SU-DHL-6 (cell line): ENCODE results near the gene CFP.

Experiments used
- H2AFZ ChIP-seq: fragments of 200-600 bp; sonication (generic); 2 replicates; pipeline ENCODE4 v1.6.1; 2014; ENCODE audit warnings: low read depth, mild to moderate bottlenecking, moderate library complexity, mixed read lengths, antibody characterized with exemption, low read length; ENCODE audit not compliant: severe bottlenecking
- H3F3A ChIP-seq: fragments of 200-600 bp; shearing (Covaris generic); 2 replicates; pipeline ENCODE4 v1.6.0; 2016; ENCODE audit warnings: antibody characterized with exemption, mild to moderate bottlenecking; ENCODE audit not compliant: insufficient read depth
- H3K27ac ChIP-seq: fragments of 200-600 bp; sonication (generic); 2 replicates; pipeline ENCODE4 v1.5.1; 2016; ENCODE audit warnings: low read depth, mild to moderate bottlenecking, low read length, moderate library complexity, mixed read lengths
- H3K27me3 ChIP-seq: fragments of 200-600 bp; sonication (generic), shearing (Covaris generic); 2 replicates; pipeline ENCODE4 v1.6.0; 2014; ENCODE audit warnings: mild to moderate bottlenecking, low read length
- H3K36me3 ChIP-seq: fragments of 200-600 bp; sonication (generic); 2 replicates; pipeline ENCODE4 v1.6.1; 2014; ENCODE audit warnings: mild to moderate bottlenecking, low read length, mixed read lengths
- H3K4me2 ChIP-seq: fragments of 300-600, 200-600 bp; shearing (Covaris generic), sonication (generic); 2 replicates; pipeline ENCODE4 v1.6.0; 2014; ENCODE audit warnings: low read length, low read depth, mild to moderate bottlenecking; ENCODE audit not compliant: poor library complexity, severe bottlenecking
- H3K4me3 ChIP-seq: fragments of 200-600 bp; sonication (generic); 2 replicates; pipeline ENCODE4 v1.5.1; 2014; ENCODE audit warnings: antibody characterized with exemption, low read length, mild to moderate bottlenecking, mixed read lengths; ENCODE audit not compliant: insufficient read depth, poor library complexity, severe bottlenecking
- H3K79me2 ChIP-seq: fragments of 200-600 bp; sonication (generic); 2 replicates; pipeline ENCODE4 v1.6.1; 2014; ENCODE audit warnings: mild to moderate bottlenecking, low read length, moderate library complexity; ENCODE audit not compliant: insufficient read depth
- H3K9ac ChIP-seq: fragments of 200-600 bp; sonication (generic); 2 replicates; pipeline ENCODE4 v1.7.0; 2014; ENCODE audit warnings: mild to moderate bottlenecking, low read length
- H3K9me2 ChIP-seq: fragments of 200-600 bp; sonication (generic); replicated peaks from 2 replicates; pipeline ENCODE4 v1.6.1; 2014; ENCODE audit warnings: low read length; ENCODE audit not compliant: insufficient read depth
- H3K9me3 ChIP-seq: fragments of 200-600 bp; sonication (generic); 2 replicates; pipeline ENCODE4 v1.6.1; 2014; ENCODE audit warnings: low read length, mixed read lengths; ENCODE audit not compliant: insufficient read depth
- H4K20me1 ChIP-seq: fragments of 200-600 bp; sonication (generic); 2 replicates; pipeline ENCODE4 v1.6.1; 2014; ENCODE audit warnings: low read depth, mild to moderate bottlenecking, antibody characterized with exemption, low read length, moderate library complexity, mixed read lengths
- EZH2phosphoT487 ChIP-seq: fragments of 200-600 bp; sonication (generic), shearing (Covaris generic); conservative IDR thresholded peaks from 2 replicates; pipeline ENCODE4 v1.6.1; 2018; ENCODE audit warnings: mild to moderate bottlenecking, antibody characterized with exemption, low read length, moderate library complexity, mixed read lengths
- TF ChIP-seq, protein P1 (sequence below): fragments of 200-600 bp; sonication (generic); IDR thresholded peaks from one replicate; pipeline ENCODE4 v1.5.1; 2017; ENCODE audit warnings: antibody characterized with exemption, mild to moderate bottlenecking, low read length, moderate library complexity; ENCODE audit not compliant: insufficient read depth, poor library complexity, severe bottlenecking

Gene CFP

DNA sequence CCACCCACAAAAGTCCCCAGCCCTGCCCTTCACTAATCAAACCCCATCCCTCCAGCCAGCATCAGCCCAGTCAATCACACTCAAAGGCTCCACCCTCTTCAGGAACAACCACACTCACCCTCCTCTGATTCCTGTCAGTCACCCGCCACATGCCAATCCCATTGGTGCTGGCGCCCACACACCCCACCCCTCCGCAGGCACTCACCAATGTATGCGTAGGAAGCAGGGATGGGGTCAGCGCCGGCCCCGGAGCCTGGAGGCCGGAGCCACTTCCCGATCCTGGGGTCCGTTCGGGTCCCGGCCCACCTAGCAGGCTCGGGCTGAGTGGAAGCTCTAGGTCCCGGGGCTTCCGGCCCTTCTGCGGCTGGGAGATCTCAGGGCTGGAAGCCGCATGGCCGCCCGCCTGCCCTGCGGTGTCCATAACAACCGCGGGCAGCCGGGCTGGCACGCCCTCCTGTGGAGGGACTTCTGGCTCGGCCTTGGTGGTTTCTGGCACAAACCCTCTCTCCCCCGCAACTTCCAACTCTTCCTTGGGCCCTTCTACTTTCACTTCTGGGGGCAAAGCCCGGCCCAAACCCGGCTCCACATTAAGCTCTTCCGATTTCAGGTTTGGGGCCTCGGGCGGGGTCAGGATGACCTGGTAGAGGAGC is 7.9 kb upstream of the CFP start:
- Histone ChIP-seq H3K4me2 (no peak overlapping the region), H3K27me3 (no peaks in the 10 kb centered on the region)
- TF ChIP-seq EZH2phosphoT487: no peak
- TF ChIP-seq, protein P1, sequence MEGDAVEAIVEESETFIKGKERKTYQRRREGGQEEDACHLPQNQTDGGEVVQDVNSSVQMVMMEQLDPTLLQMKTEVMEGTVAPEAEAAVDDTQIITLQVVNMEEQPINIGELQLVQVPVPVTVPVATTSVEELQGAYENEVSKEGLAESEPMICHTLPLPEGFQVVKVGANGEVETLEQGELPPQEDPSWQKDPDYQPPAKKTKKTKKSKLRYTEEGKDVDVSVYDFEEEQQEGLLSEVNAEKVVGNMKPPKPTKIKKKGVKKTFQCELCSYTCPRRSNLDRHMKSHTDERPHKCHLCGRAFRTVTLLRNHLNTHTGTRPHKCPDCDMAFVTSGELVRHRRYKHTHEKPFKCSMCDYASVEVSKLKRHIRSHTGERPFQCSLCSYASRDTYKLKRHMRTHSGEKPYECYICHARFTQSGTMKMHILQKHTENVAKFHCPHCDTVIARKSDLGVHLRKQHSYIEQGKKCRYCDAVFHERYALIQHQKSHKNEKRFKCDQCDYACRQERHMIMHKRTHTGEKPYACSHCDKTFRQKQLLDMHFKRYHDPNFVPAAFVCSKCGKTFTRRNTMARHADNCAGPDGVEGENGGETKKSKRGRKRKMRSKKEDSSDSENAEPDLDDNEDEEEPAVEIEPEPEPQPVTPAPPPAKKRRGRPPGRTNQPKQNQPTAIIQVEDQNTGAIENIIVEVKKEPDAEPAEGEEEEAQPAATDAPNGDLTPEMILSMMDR: no peak

DNA sequence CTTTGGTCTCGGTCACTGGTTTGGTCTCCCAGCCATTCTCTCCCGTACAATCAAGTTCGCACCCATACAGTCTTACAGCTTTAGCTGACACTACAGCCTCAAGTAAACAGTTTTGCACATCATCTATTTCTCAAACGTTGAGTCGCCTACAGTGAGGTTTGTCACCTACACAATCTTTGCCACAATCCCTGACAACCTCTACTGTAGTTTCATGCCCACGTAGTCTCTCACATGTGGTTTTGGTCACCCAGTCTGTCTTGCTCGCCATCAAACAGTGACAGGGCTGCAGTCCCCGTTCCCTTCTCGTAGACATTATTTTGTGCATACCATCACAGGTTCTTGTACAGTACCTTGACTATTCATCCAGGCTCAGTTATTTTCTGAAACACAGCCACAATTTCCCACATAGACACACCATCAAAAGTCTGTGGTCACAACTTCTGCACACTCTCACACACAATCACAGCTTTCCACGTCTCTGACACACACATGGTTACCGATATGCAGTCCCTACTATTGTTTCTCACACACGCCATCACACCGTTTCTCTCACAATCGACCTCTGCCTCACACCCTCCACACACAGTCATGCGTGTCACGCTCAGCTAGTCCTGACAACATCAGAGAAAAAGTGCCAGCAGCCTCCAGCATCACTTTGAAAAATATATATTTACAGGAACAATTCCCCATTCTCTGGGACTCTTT is 5.3 kb upstream of the CFP start:
- TF ChIP-seq, protein P1: no peak
- TF ChIP-seq EZH2phosphoT487: no peak
- Histone ChIP-seq H4K20me1 (no peaks in the 10 kb centered on the region), H3K36me3 (peaks cover under 1% of the 10 kb centered on the region; the same call in 1 of the 2 replicates), H3K27ac (no peak overlapping the region), H3K9me3 (no peaks in the 10 kb centered on the region), H3K4me3 (no peak overlapping the region), H3K27me3 (no peaks in the 10 kb centered on the region), H3K79me2 (no peaks in the 10 kb centered on the region), H2AFZ (no peak overlapping the region), H3K9me2 (no peaks in the 10 kb centered on the region), H3K4me2 (no peak overlapping the region), H3K9ac (no peak overlapping the region), H3F3A (no peaks in the 10 kb centered on the region)

More for the DNA sequence above, 7.9 kb upstream of the CFP start:
- Histone ChIP-seq H3F3A (no peaks in the 10 kb centered on the region), H2AFZ (no peak overlapping the region), H4K20me1 (no peaks in the 10 kb centered on the region), H3K79me2 (no peaks in the 10 kb centered on the region), H3K4me3 (no peak overlapping the region), H3K9me3 (no peaks in the 10 kb centered on the region), H3K9me2 (no peaks in the 10 kb centered on the region), H3K9ac (no peak overlapping the region), H3K27ac (no peak overlapping the region), H3K36me3 (peaks cover 5% of the 10 kb centered on the region; the same call in 1 of the 2 replicates)

DNA sequence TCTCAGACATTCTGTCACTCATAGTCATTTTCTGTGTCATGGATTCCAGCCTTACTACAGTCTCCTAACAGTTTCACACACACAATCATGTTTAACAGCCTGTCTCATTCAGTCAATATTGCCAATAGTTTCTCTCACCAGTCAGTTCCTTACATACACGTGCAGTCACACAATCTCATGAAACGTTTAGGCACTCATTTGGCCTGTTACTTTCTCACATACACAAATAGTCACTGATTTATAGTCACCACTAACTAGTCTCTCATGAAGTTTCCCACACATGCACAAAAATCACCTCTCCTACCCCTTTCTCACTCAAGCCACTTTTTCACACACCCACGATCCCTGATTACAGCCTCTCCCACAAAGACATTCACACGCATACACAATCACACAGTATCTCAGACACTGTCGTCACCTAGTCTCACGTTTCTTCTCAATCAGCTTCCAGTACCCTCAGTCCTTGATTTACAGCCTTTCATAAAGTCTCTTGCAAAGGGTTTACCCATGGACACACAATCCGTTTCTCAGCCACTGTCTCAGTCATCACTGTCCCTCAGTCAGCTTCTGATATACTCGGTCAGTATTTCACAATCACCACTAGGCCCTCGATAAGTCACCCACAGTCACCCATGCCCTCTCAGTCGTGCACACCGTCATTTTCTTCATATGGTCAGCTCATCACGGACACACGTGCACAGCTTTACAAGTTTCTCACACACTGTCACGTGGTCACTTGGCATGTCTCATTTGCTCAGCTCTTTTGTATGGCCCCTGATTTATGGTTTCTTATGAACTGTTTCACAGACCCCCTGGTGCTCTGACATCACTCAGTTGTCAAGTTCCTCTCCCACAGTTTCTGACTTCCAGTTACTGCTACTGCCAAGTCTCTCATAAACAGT is 4.2 kb upstream of the CFP start:
- Histone ChIP-seq H3K4me3 (no peak overlapping the region), H3K79me2 (no peaks in the 10 kb centered on the region), H3K9me2 (no peaks in the 10 kb centered on the region), H3F3A (no peaks in the 10 kb centered on the region), H3K27ac (no peak overlapping the region), H2AFZ (no peak overlapping the region), H3K4me2 (no peak overlapping the region), H3K36me3 (no peaks in the 10 kb centered on the region), H3K9me3 (no peaks in the 10 kb centered on the region), H4K20me1 (no peaks in the 10 kb centered on the region), H3K9ac (no peak overlapping the region), H3K27me3 (no peaks in the 10 kb centered on the region)
- TF ChIP-seq, protein P1: no peak
- TF ChIP-seq EZH2phosphoT487: no peak
